Gastrocnemius medialis (tissue), 4 donors: ENCODE results near the gene NAV1.

Experiments
- CTCF ChIP-seq, 5 experiments: fragments of 450-650 bp in 3 of 5; fragments of 200-600 bp in 2 of 5; sonication (generic) in 2 of 5; IDR thresholded peaks in 4 of 5; conservative IDR thresholded peaks in 1 of 5; 1 replicate in 4 of 5; 2 replicates in 1 of 5; pipeline ENCODE4 v1.5.1; 2016 to 2019; ENCODE audit warnings: antibody characterized with exemption in 5 of 5, mild to moderate bottlenecking in 3 of 5, moderate library complexity in 3 of 5
- POLR2A ChIP-seq, 2 donors: fragments of 450-650 bp; IDR thresholded peaks; one replicate each; pipeline ENCODE4 v1.6.1; 2017; ENCODE audit warnings: antibody characterized with exemption in 2 of 2, mild to moderate bottlenecking in 2 of 2, moderate library complexity in 2 of 2

- TF ChIP-seq CTCF (IDR thresholded peaks at IDR 0.05 in 4 of 5, conservative IDR thresholded peaks at IDR 0.05 in 1 of 5) = no peak
- TF ChIP-seq POLR2A (IDR thresholded peaks at IDR 0.05) = no peak
Measured at GRCh38 chr1:201540846-201541735, 2.2 kb downstream of the NAV1 start.
